WERI-Rb-1 (cell line): Measurements from ENCODE around the gene PPARA.

Experiments used
- DNase-seq: peaks from one replicate; pipeline ENCODE4 v3.0.0-alpha.2; 2020
- H3K27ac ChIP-seq: fragments of 250-450 bp; sonication (Bioruptor Pico); 2 replicates; pipeline ENCODE4 v1.5.1; 2020; ENCODE audit warnings: mild to moderate bottlenecking, moderate library complexity
- H3K27me3 ChIP-seq: fragments of 250-450 bp; sonication (Bioruptor Pico); 2 replicates; pipeline ENCODE4 v1.5.1; 2021; ENCODE audit warnings: mild to moderate bottlenecking, low read depth, moderate library complexity; ENCODE audit not compliant: insufficient read depth, severe bottlenecking
- H3K36me3 ChIP-seq: fragments of 250-450 bp; sonication (Bioruptor Pico); 2 replicates; pipeline ENCODE4 v1.5.1; 2020; ENCODE audit warnings: mild to moderate bottlenecking, moderate library complexity
- H3K4me3 ChIP-seq: 2 replicates; pipeline ENCODE4 v1.5.1; 2011; ENCODE audit warnings: low read depth, mild to moderate bottlenecking, control low read depth, low read length
- H3K9me3 ChIP-seq: fragments of 250-450 bp; sonication (Bioruptor Pico); 2 replicates; pipeline ENCODE4 v1.5.1; 2021; ENCODE audit warnings: mild to moderate bottlenecking, moderate library complexity; ENCODE audit not compliant: severe bottlenecking
- TF ChIP-seq, protein P1 (sequence below): IDR thresholded peaks from 2 replicates; pipeline ENCODE4 v1.5.1; 2011; ENCODE audit warnings: low read depth, mild to moderate bottlenecking, control low read depth, inconsistent platforms, low read length

The PPARA gene

GRCh38 chr22:46288846-46289243, 138.5 kb downstream of the PPARA start:
- H3K9me3 ChIP-seq, result no peaks in the 10 kb centered on the region
- H3K4me3 ChIP-seq, result no peak overlapping the region
- H3K36me3 ChIP-seq, result peaks cover 20% of the 10 kb centered on the region
- DNase-seq, result no peak
- no peak overlapping the region for H3K27ac ChIP-seq
- TF ChIP-seq, protein P1, sequence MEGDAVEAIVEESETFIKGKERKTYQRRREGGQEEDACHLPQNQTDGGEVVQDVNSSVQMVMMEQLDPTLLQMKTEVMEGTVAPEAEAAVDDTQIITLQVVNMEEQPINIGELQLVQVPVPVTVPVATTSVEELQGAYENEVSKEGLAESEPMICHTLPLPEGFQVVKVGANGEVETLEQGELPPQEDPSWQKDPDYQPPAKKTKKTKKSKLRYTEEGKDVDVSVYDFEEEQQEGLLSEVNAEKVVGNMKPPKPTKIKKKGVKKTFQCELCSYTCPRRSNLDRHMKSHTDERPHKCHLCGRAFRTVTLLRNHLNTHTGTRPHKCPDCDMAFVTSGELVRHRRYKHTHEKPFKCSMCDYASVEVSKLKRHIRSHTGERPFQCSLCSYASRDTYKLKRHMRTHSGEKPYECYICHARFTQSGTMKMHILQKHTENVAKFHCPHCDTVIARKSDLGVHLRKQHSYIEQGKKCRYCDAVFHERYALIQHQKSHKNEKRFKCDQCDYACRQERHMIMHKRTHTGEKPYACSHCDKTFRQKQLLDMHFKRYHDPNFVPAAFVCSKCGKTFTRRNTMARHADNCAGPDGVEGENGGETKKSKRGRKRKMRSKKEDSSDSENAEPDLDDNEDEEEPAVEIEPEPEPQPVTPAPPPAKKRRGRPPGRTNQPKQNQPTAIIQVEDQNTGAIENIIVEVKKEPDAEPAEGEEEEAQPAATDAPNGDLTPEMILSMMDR, result no peak
- H3K27me3 ChIP-seq, result no peaks in the 10 kb centered on the region

- peaks cover 14% of the 10 kb centered on the region for H3K36me3 ChIP-seq
- TF ChIP-seq, protein P1, result no peak
- H3K9me3 ChIP-seq, result no peaks in the 10 kb centered on the region
- no peak overlapping the region for H3K4me3 ChIP-seq
- DNase-seq, result no peak
- H3K27me3 ChIP-seq, result no peaks in the 10 kb centered on the region
- no peak overlapping the region for H3K27ac ChIP-seq
Observed at GRCh38 chr22:46289244-46289891, 139.0 kb downstream of the PPARA start.

- H3K27ac ChIP-seq, result no peak overlapping the region
- DNase-seq, result no peak
- peaks cover 11% of the 10 kb centered on the region for H3K36me3 ChIP-seq
- no peaks in the 10 kb centered on the region for H3K9me3 ChIP-seq
- no peak overlapping the region for H3K4me3 ChIP-seq
- H3K27me3 ChIP-seq, result no peaks in the 10 kb centered on the region
- TF ChIP-seq, protein P1, result no peak
Observed at GRCh38 chr22:46290121-46290842, 140.0 kb downstream of the PPARA start.

- Histone ChIP-seq H3K27ac (no peak overlapping the region), H3K27me3 (no peaks in the 10 kb centered on the region), H3K36me3 (peaks cover 10% of the 10 kb centered on the region), H3K9me3 (no peaks in the 10 kb centered on the region), H3K4me3 (no peak overlapping the region)
- TF ChIP-seq, protein P1, result no peak
- DNase-seq, result no peak
Observed at GRCh38 chr22:46290843-46291785, 140.8 kb downstream of the PPARA start.

DNA sequence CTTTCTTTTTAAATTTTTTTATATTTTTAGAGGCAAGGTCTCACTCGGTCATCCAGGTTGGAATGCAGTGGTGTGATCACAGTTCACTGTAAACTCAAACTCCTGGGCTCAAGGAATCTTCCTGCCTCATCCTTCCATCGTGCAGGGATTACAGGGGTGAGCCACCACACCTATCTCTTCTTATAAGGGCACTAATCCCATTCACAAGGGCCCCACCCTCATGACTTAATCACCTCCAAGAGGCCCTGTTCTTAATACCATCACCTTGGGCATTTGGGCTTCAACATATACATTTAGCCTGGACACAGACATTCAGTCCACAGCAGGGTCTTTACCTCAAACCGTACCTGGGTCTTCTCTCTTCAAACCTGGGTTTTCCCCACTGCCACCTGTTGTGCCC, 141.8 kb downstream of the PPARA start:
- peaks cover 10% of the 10 kb centered on the region for H3K36me3 ChIP-seq
- no peak overlapping the region for H3K4me3 ChIP-seq
- DNase-seq, result no peak
- TF ChIP-seq, protein P1, result no peak
- H3K27ac ChIP-seq, result no peak overlapping the region
- H3K27me3 ChIP-seq, result no peaks in the 10 kb centered on the region
- H3K9me3 ChIP-seq, result no peaks in the 10 kb centered on the region
